Measurements from ENCODE around the gene ADAMTS9. TPM values are rescaled to one million over a fixed set of nuclear protein-coding genes. Genes with fewer than 3 reads are reported as not detected.

The ADAMTS9 gene
- total RNA-seq, 4 donors from 2014 or later, result 4.8 to 49.8 (median 13.4) TPM

- Histone ChIP-seq H3K27ac (no peak overlapping the region), H3K4me3 (no peak overlapping the region), H3K27me3 (no peaks in the 10 kb centered on the region), H3K9me3 (no peaks in the 10 kb centered on the region), H3K4me1 (peaks cover 10 to 11% of the 10 kb centered on the region in 2 donors), H3K36me3 (peaks cover 0 to 24% of the 10 kb centered on the region in 2 donors)
- intact Hi-C loops (cut with DNase I; ENCODE audit: low total_unique reads), result no loop called here
- DNase-seq (no peak), ATAC-seq (no peak)
- TF ChIP-seq POLR2A (IDR thresholded peaks at IDR 0.05) (no peak), CTCF (IDR thresholded peaks at IDR 0.05 in 4 of 5, conservative IDR thresholded peaks at IDR 0.05 in 1 of 5) (no peak)
- in situ Hi-C loops (cut with MboI; ENCODE audit: low sequenced_read_pairs in 4 of 4), result loop anchor here (25.0 kb wide), 3 partner anchors 695 to 1195 kb away; no protein-coding TSS in a partner anchor
These were observed 146.0 kb downstream of the ADAMTS9 start for GRCh38 chr3:64541803-64542202.

DNA sequence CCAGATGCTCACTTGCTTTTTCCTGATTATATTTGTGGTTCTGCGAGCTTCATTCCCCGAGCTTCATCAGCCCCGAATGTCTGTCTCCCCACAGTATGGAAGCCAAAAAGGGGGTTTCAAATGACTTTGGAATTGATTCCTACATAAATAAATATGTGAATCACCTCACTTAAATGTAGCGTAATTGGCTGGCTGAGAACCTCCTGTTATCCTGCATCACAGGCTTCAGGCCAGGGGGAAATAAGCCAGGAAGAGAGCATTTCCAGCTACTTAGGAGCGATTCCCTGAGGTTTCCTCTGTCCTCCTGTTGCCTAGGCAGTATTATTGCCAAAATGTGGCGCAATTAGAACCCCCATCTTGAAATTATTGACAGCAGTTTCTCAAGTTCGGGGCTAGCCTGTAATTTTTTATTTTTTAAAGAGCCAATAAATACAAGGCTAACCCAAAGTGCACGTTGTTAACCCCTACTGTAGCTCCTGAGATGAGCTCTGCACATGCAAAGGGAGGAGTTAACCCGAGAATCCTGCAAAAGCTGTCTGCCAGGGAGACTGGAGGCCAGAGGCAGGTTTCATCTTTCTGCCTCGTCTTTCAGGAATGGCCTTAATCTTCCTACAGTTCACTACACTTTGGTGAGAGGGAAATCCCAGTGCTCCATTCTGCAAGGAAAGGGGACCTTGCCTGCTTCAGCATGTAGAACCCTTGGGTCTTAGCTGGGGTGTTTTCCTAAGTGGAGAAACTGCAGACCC is 148.2 kb downstream of the ADAMTS9 start:
- ATAC-seq (peak; percentile 60 to 90), DNase-seq (peak; percentile 26 to 33)
- in situ Hi-C loops (cut with MboI; ENCODE audit: low sequenced_read_pairs in 4 of 4) (loop anchor here (10.0 to 25.0 kb wide), 7 partner anchors 75 to 1198 kb away; no protein-coding TSS in a partner anchor), intact Hi-C loops (cut with DNase I; ENCODE audit: low total_unique reads) (no loop called here)
- TF ChIP-seq POLR2A (IDR thresholded peaks at IDR 0.05), result no peak
- no peak for TF ChIP-seq CTCF (IDR thresholded peaks at IDR 0.05 in 4 of 5, conservative IDR thresholded peaks at IDR 0.05 in 1 of 5)
- H3K36me3 ChIP-seq, result peaks cover 0 to 22% of the 10 kb centered on the region in 2 donors
- H3K27me3 ChIP-seq, result no peaks in the 10 kb centered on the region
- H3K4me3 ChIP-seq, result peak overlapping the region in 1 of 4 donors; percentile 1
- H3K27ac ChIP-seq, result peak overlapping the region in 2 of 4 donors; percentile 17 to 25
- no peaks in the 10 kb centered on the region for H3K9me3 ChIP-seq
- peaks cover 10 to 11% of the 10 kb centered on the region in 2 donors for H3K4me1 ChIP-seq

- TF ChIP-seq POLR2A (IDR thresholded peaks at IDR 0.05) (no peak), CTCF (IDR thresholded peaks at IDR 0.05 in 4 of 5, conservative IDR thresholded peaks at IDR 0.05 in 1 of 5) (no peak)
- intact Hi-C loops (cut with DNase I; ENCODE audit: low total_unique reads) (no loop called here), in situ Hi-C loops (cut with MboI; ENCODE audit: low sequenced_read_pairs in 4 of 4) (loop anchor here (10.0 to 25.0 kb wide), 7 partner anchors 79 to 1201 kb away; no protein-coding TSS in a partner anchor)
- H3K4me3 ChIP-seq, result no peak overlapping the region
- no peak for DNase-seq
- no peak for ATAC-seq
- H3K9me3 ChIP-seq, result no peaks in the 10 kb centered on the region
- peaks cover 0 to 14% of the 10 kb centered on the region in 2 donors for H3K36me3 ChIP-seq
- peaks cover 16 to 18% of the 10 kb centered on the region in 2 donors for H3K4me1 ChIP-seq
- H3K27ac ChIP-seq, result no peak overlapping the region
- no peaks in the 10 kb centered on the region for H3K27me3 ChIP-seq
These were observed 151.6 kb downstream of the ADAMTS9 start for GRCh38 chr3:64536166-64536565.

GRCh38 chr3:64533617-64534317 is 154.0 kb downstream of the ADAMTS9 start:
- H3K9me3 ChIP-seq, result no peaks in the 10 kb centered on the region
- ATAC-seq, result peak; percentile 96 to 98
- H3K27me3 ChIP-seq, result no peaks in the 10 kb centered on the region
- intact Hi-C loops (cut with DNase I; ENCODE audit: low total_unique reads) (loop anchor here (1.0 to 5.0 kb wide), 7 partner anchors 79 to 1199 kb away; partner anchors contain the start of gene ADAMTS9), in situ Hi-C loops (cut with MboI; ENCODE audit: low sequenced_read_pairs in 4 of 4) (loop anchor here (5.0 to 25.0 kb wide), 8 partner anchors 81 to 1204 kb away; no protein-coding TSS in a partner anchor)
- peaks cover 6% of the 10 kb centered on the region in 2 donors for H3K4me1 ChIP-seq
- TF ChIP-seq CTCF (IDR thresholded peaks at IDR 0.05 in 4 of 5, conservative IDR thresholded peaks at IDR 0.05 in 1 of 5) (peak; percentile 76 to 92 (median 86)), POLR2A (IDR thresholded peaks at IDR 0.05) (no peak)
- peak overlapping the region in 2 of 4 donors; percentile 20 to 44 for H3K4me3 ChIP-seq
- peaks cover 0 to 5% of the 10 kb centered on the region in 2 donors for H3K36me3 ChIP-seq
- peak; percentile 82 for DNase-seq
- H3K27ac ChIP-seq, result peak overlapping the region in 3 of 4 donors; percentile 50 to 65 (median 60)
